Tibial nerve (tissue), 4 donors: ENCODE results near the gene ANKRD30A. TPM values are rescaled to one million over a fixed set of nuclear protein-coding genes. Genes with fewer than 3 reads are reported as not detected.

Experiments
- DNase-seq, 2 donors: peaks; one replicate each; pipeline ENCODE4 v3.0.0-alpha.2; 2019; ENCODE audit warnings: low spot score in 2 of 2
- H3K27ac ChIP-seq, 4 donors: fragments of 200-600 bp; sonication (generic) in 3 of 4; one replicate each; pipeline ENCODE4 v1.5.1; 2017 to 2019; ENCODE audit warnings: mild to moderate bottlenecking in 1 of 4
- H3K27me3 ChIP-seq, 2 donors: fragments of 200-600 bp; sonication (generic) in 1 of 2; one replicate each; pipeline versions ENCODE4 v1.5.1 to v1.6.0; 2017 to 2019
- H3K36me3 ChIP-seq, 3 donors: fragments of 200-600 bp; sonication (generic); one replicate each; pipeline ENCODE4 v1.5.1; 2018 to 2019
- H3K4me1 ChIP-seq, 4 donors: fragments of 200-600 bp; sonication (generic) in 3 of 4; one replicate each; pipeline ENCODE4 v1.5.1; 2017 to 2019
- H3K4me3 ChIP-seq, 4 donors: fragments of 200-600 bp; sonication (generic) in 3 of 4; one replicate each; pipeline ENCODE4 v1.5.1; 2017 to 2019; ENCODE audit warnings: mild to moderate bottlenecking in 1 of 4, moderate library complexity in 1 of 4
- H3K9me3 ChIP-seq, 4 donors: fragments of 200-600 bp; sonication (generic) in 3 of 4; one replicate each; pipeline ENCODE4 v1.5.1; 2017 to 2019
- EP300 ChIP-seq, 2 donors: sonication (generic); formaldehyde crosslinking; IDR thresholded peaks; one replicate each; pipeline ENCODE4 v1.6.1; 2017; ENCODE audit warnings: antibody characterized with exemption in 2 of 2, mild to moderate bottlenecking in 1 of 2
- POLR2A ChIP-seq, 2 donors: fragments of 450-650 bp; IDR thresholded peaks; one replicate each; pipeline ENCODE4 v1.6.1; 2017; ENCODE audit warnings: antibody characterized with exemption in 2 of 2, mild to moderate bottlenecking in 2 of 2, moderate library complexity in 2 of 2
- WGBS, 2 donors: methylation state at CpG; one replicate each; pipeline ENCODE4 v1.1.5; 2018; 5-methylcytosine and 5-hydroxymethylcytosine counted together
- total RNA-seq, 4 donors: library from RNA; depleted of rRNA; stranded (reverse); fragments of >200 nt; gene quantifications; one replicate each; pipeline ENCODE4 v1.1.0, GENCODE V29; 2016
- TF ChIP-seq, protein P1 (sequence below), 5 experiments: fragments of 200-600 bp in 3 of 5; fragments of 450-650 bp in 2 of 5; sonication (generic) in 3 of 5; IDR thresholded peaks; one replicate each; pipeline ENCODE4 v1.5.1; 2016 to 2019; ENCODE audit warnings: antibody characterized with exemption in 5 of 5, mild to moderate bottlenecking in 3 of 5, moderate library complexity in 2 of 5

ANKRD30A gene
- total RNA-seq, 4 donors from 2014 or later, result under 0.01 to 0.22 TPM; not detected in 2

GRCh38 chr10:37206132-37206531 is 80.7 kb downstream of the ANKRD30A start:
- Histone ChIP-seq H3K9me3 (peaks cover 0 to 7% (median 0%) of the 10 kb centered on the region in 4 donors), H3K27me3 (no peaks in the 10 kb centered on the region), H3K27ac (no peak overlapping the region), H3K4me3 (no peak overlapping the region), H3K4me1 (no peaks in the 10 kb centered on the region), H3K36me3 (no peaks in the 10 kb centered on the region)
- DNase-seq, result no peak
- 82 to 89% methylated on average over 3 of the region's 3 CpGs for WGBS, 2 donors
- TF ChIP-seq, protein P1, sequence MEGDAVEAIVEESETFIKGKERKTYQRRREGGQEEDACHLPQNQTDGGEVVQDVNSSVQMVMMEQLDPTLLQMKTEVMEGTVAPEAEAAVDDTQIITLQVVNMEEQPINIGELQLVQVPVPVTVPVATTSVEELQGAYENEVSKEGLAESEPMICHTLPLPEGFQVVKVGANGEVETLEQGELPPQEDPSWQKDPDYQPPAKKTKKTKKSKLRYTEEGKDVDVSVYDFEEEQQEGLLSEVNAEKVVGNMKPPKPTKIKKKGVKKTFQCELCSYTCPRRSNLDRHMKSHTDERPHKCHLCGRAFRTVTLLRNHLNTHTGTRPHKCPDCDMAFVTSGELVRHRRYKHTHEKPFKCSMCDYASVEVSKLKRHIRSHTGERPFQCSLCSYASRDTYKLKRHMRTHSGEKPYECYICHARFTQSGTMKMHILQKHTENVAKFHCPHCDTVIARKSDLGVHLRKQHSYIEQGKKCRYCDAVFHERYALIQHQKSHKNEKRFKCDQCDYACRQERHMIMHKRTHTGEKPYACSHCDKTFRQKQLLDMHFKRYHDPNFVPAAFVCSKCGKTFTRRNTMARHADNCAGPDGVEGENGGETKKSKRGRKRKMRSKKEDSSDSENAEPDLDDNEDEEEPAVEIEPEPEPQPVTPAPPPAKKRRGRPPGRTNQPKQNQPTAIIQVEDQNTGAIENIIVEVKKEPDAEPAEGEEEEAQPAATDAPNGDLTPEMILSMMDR (IDR thresholded peaks at IDR 0.05), result no peak
- TF ChIP-seq POLR2A (IDR thresholded peaks at IDR 0.05) (no peak), EP300 (IDR thresholded peaks at IDR 0.05) (no peak)

DNA sequence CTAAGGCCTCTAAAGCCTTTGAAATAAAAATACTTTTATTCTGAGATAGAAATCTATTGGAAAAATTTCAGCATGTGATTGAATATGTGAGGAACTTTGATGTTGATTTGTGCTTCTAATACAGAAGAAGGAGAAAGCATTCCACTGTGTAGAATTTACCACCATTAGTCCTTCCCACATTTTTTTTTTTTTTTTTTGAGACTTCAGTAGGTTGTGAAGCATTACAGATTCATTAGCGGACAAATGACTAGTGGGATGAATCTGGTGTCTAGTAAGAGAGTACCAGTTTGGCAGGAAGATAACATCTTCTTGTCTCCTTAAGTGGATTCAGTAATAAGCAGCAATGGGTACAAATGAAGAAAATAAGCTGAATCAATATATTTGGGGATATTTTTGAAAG is 95.5 kb downstream of the ANKRD30A start:
- Histone ChIP-seq H3K36me3 (no peaks in the 10 kb centered on the region), H3K4me1 (no peaks in the 10 kb centered on the region), H3K27me3 (no peaks in the 10 kb centered on the region), H3K9me3 (no peaks in the 10 kb centered on the region), H3K27ac (no peak overlapping the region), H3K4me3 (no peak overlapping the region)
- 9 to 50% methylated on average over 1 of the region's 1 CpG for WGBS, 2 donors
- TF ChIP-seq POLR2A (IDR thresholded peaks at IDR 0.05), result no peak
- no peak for TF ChIP-seq EP300 (IDR thresholded peaks at IDR 0.05)
- TF ChIP-seq, protein P1 (IDR thresholded peaks at IDR 0.05), result no peak
- DNase-seq, result no peak

GRCh38 chr10:37222046-37222445 is 96.6 kb downstream of the ANKRD30A start:
- no peaks in the 10 kb centered on the region for H3K27me3 ChIP-seq
- no peaks in the 10 kb centered on the region for H3K9me3 ChIP-seq
- no peak overlapping the region for H3K27ac ChIP-seq
- 22 to 25% methylated on average over 2 of the region's 2 CpGs for WGBS, 2 donors
- no peak for DNase-seq
- no peaks in the 10 kb centered on the region for H3K36me3 ChIP-seq
- no peak overlapping the region for H3K4me3 ChIP-seq
- no peaks in the 10 kb centered on the region for H3K4me1 ChIP-seq
- TF ChIP-seq EP300 (IDR thresholded peaks at IDR 0.05), result no peak
- TF ChIP-seq POLR2A (IDR thresholded peaks at IDR 0.05), result no peak
- TF ChIP-seq, protein P1 (IDR thresholded peaks at IDR 0.05), result no peak

DNA sequence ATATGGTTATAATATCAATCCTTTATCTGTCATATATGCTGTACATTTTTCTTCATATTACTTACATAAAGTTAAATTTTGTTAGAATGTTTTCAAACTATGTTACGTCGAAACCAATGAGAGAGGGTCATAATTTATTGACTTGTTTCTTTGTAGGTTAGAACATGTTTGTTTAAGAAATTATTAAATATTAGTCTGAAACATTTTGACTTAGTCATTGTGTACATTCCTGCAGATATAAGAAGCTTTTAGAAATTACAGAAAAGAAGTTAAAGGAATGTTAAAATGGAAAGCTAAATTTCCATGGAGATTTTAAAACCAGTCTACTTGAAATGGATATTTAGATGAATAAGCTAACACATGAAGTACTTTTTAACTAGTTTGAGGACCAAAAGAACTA is 99.8 kb downstream of the ANKRD30A start:
- Histone ChIP-seq H3K4me1 (no peaks in the 10 kb centered on the region), H3K36me3 (no peaks in the 10 kb centered on the region), H3K27ac (no peak overlapping the region), H3K27me3 (no peaks in the 10 kb centered on the region), H3K9me3 (no peaks in the 10 kb centered on the region), H3K4me3 (no peak overlapping the region)
- no peak for DNase-seq
- no peak for TF ChIP-seq EP300 (IDR thresholded peaks at IDR 0.05)
- TF ChIP-seq, protein P1 (IDR thresholded peaks at IDR 0.05), result no peak
- TF ChIP-seq POLR2A (IDR thresholded peaks at IDR 0.05), result no peak
- WGBS, 2 donors, result 85 to 95% methylated on average over 2 of the region's 2 CpGs

- H3K9me3 ChIP-seq, result no peaks in the 10 kb centered on the region
- no peak for TF ChIP-seq EP300 (IDR thresholded peaks at IDR 0.05)
- no peak for TF ChIP-seq POLR2A (IDR thresholded peaks at IDR 0.05)
- TF ChIP-seq, protein P1 (IDR thresholded peaks at IDR 0.05), result no peak
- no peaks in the 10 kb centered on the region for H3K36me3 ChIP-seq
- H3K27me3 ChIP-seq, result no peaks in the 10 kb centered on the region
- no peak overlapping the region for H3K27ac ChIP-seq
- no peaks in the 10 kb centered on the region for H3K4me1 ChIP-seq
- DNase-seq, result no peak
- no peak overlapping the region for H3K4me3 ChIP-seq
Measured at GRCh38 chr10:37226524-37226923, 101.1 kb downstream of the ANKRD30A start.
